HepG2 (cell line): ENCODE measurements around the gene CHTF18.

Experiments used
- MYC ChIP-seq: sonication (generic); formaldehyde crosslinking; IDR thresholded peaks from 2 replicates; pipeline ENCODE4 v1.9.0; 2021; ENCODE audit warnings: missing genetic modification reagents, borderline replicate concordance
- YY1 ChIP-seq: IDR thresholded peaks from 2 replicates; pipeline ENCODE4 v1.6.1; 2011; ENCODE audit warnings: low read length, low read depth, moderate library complexity, mild to moderate bottlenecking; ENCODE audit not compliant: insufficient read depth, insufficient replicate concordance
- ZFYVE20 ChIP-seq: sonication (generic); formaldehyde crosslinking; IDR thresholded peaks from 2 replicates; pipeline ENCODE4 v1.8.0; 2023; ENCODE audit warnings: low read depth, mild to moderate bottlenecking, moderate library complexity, missing genetic modification reagents, borderline replicate concordance
- TF ChIP-seq, protein P1 (sequence below): sonication (generic); formaldehyde crosslinking; conservative IDR thresholded peaks from 2 replicates; pipeline ENCODE4 v1.8.0; 2022; ENCODE audit warnings: missing genetic modification reagents

GRCh38 chr16:763369-764183 is 24.8 kb upstream of the CHTF18 start:
- TF ChIP-seq ZFYVE20 (CRISPR knock-in tag) (no peak), YY1 (no peak), MYC (CRISPR knock-in tag) (no peak)
- TF ChIP-seq, protein P1, sequence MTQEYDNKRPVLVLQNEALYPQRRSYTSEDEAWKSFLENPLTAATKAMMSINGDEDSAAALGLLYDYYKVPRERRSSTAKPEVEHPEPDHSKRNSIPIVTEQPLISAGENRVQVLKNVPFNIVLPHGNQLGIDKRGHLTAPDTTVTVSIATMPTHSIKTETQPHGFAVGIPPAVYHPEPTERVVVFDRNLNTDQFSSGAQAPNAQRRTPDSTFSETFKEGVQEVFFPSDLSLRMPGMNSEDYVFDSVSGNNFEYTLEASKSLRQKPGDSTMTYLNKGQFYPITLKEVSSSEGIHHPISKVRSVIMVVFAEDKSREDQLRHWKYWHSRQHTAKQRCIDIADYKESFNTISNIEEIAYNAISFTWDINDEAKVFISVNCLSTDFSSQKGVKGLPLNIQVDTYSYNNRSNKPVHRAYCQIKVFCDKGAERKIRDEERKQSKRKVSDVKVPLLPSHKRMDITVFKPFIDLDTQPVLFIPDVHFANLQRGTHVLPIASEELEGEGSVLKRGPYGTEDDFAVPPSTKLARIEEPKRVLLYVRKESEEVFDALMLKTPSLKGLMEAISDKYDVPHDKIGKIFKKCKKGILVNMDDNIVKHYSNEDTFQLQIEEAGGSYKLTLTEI: no peak
